Epithelial cell of umbilical artery (primary cell): ENCODE results near the gene ARIH2. TPM values are rescaled to one million over a fixed set of nuclear protein-coding genes. Genes with fewer than 3 reads are reported as not detected.

ENCODE experiments used
- total RNA-seq: library from RNA; depleted of rRNA; stranded (reverse); fragments of >200 nt; gene quantifications from 2 replicates; pipeline ENCODE4 v1.2.3, GENCODE V29; 2014

Gene ARIH2
- 67.2 and 68.5 TPM in 2 replicates for total RNA-seq

DNA sequence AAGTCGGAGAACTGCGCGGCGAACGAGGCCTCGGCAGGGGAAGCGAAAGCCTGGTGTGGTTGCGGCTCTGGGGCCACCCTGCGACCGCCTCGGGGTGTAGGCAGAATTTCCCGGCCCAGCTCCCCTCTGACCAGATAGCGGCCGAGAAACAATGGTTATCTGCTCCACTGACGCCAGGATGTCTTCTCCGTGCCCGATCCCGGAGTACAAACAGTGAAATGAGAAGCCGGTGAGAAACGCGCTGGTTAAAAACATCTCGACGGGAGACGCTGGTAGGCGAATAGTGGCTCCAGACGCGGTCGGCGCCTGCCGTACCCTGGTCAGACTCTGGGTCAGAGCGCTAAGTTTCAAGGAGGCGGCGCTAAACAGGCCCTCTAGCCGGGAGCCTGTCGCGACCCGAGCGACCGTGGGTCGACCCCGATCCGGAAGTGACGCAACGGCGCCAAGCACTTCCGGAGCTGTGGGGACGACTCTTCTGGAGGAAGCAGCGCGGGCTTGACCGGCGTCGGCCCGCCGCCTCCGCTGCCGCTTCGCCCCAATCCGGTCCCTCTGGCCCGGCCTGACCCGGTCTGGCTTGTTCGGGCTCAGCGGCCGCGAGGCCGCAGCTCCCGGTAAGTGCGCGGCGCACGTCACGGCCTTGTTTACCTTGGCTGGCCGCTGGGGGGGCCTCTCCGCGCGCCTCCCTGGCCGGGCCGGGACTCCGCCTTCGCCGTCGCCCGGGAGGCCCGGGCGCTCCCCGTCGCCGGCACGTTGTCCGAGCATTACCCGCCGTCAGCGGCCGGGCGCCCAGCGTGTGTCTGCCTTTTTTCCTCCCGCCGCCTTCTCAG is at the start of gene ARIH2:
ARIH2 (plus strand) TSS at position 455 of the 827 bp plus-strand sequence. CDS start 8,717 bp downstream, outside the sequence.

GRCh38 chr3:48898383-48899234 is 20.0 kb upstream of the ARIH2 start, which contains the start of gene SLC25A20:
Gene SLC25A20, minus strand, starts transcription at chr3:48898882. Its CDS starts 88 bp downstream, at chr3:48898794.

DNA sequence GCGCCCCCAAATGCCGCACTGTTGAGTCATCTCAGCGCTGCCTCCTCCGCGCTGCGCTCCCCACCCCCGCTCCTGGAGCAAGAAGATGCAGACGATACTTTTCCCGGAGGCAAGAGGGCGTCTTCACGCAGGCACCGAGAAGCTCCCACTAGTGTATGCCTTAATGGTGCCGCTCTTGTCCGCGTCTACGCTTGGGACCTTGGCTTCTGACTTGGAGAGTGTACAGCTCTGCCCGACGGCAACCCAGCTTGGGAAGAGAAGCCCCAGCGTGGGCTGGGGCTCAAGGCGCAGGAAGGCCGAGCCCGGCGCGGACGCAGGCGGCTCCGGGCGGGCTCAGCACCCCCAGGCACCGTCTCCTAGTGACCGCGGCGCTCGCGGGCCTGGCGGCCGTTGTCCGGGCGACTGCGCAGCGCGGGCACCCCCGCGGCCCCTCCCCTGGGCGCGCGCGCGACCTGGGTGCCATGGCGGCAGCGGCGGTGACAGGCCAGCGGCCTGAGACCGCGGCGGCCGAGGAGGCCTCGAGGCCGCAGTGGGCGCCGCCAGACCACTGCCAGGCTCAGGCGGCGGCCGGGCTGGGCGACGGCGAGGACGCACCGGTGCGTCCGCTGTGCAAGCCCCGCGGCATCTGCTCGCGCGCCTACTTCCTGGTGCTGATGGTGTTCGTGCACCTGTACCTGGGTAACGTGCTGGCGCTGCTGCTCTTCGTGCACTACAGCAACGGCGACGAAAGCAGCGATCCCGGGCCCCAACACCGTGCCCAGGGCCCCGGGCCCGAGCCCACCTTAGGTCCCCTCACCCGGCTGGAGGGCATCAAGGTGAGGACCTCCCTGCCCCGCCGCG is 71.4 kb downstream of the ARIH2 start, which contains the start of gene P4HTM:
P4HTM (plus strand) TSS at position 446 of the 840 bp plus-strand sequence; CDS start at position 462, 16 bp downstream.

GRCh38 chr3:49007068-49007770 is 88.6 kb downstream of the ARIH2 start, which contains the start of gene WDR6:
Gene WDR6, plus strand, starts transcription at chr3:49007391. Its CDS starts 41 bp downstream, at chr3:49007432.

GRCh38 chr3:49017971-49018706 is 99.5 kb downstream of the ARIH2 start, which contains the start of gene DALRD3:
Gene DALRD3, minus strand, starts transcription at chr3:49018580. Its CDS starts 16 bp downstream, at chr3:49018564.

DNA sequence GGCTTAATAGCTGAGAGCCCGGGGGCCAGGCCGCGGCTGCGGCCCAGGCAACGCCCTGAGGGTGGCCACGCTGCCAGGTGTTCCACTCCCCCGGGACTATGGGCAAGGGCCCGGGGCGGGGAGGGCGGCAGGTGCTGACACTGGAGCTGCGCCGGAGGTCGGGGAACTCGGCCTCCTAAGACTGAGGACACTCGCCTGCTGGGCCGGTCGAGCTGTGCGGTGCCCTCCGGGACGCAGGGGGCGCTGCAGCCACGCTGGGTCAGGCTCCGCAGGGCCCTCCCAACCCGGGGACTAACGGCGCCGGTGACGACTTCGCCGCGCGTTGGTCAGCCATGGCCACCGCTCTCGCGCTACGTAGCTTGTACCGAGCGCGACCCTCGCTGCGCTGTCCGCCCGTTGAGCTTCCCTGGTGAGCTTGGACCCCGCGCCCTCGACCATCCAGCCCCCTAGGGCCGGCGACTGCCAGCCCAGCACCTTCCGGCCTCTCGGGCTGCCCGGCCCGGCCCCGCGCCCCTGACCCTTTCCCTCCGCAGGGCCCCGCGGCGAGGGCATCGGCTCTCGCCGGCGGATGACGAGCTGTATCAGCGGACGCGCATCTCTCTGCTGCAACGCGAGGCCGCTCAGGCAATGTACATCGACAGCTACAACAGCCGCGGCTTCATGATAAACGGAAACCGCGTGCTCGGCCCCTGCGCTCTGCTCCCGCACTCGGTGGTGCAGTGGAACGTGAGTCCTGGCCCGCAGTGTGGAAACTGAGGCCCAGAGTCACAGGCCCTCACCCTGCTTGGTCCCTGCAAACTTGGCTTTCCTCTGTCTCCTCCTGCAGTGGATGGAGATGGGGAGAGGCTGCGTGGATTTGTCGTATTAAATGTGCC is 103.4 kb downstream of the ARIH2 start, which contains the start of gene NDUFAF3:
NDUFAF3 (plus strand) TSS at position 309 of the 875 bp plus-strand sequence; CDS start at position 333, 24 bp downstream.

GRCh38 chr3:49028673-49029562 is 110.3 kb downstream of the ARIH2 start, which contains the start of gene IMPDH2:
Gene IMPDH2, minus strand, starts transcription at chr3:49029398. Its CDS starts 48 bp downstream, at chr3:49029350.

Other genes starting within 250 kb of the ARIH2 start
- 3.6 and 4.7 TPM in 2 replicates for gene NCKIPSD, start 232.9 kb upstream of the ARIH2 start, total RNA-seq
- 43.9 and 49.4 TPM in 2 replicates for gene IP6K2, start 201.6 kb upstream of the ARIH2 start, total RNA-seq
- gene PRKAR2A, start 71.0 kb upstream of the ARIH2 start, total RNA-seq: 42.2 and 86.3 TPM in 2 replicates
- gene SLC25A20, start 20.0 kb upstream of the ARIH2 start, total RNA-seq: 26.3 and 34.7 TPM in 2 replicates
- gene P4HTM, start 71.4 kb downstream of the ARIH2 start, total RNA-seq: 25.0 and 28.9 TPM in 2 replicates
- 47.4 and 58.8 TPM in 2 replicates for gene WDR6, start 88.5 kb downstream of the ARIH2 start, total RNA-seq
- 25.1 and 45.5 TPM in 2 replicates for gene DALRD3, start 99.7 kb downstream of the ARIH2 start, total RNA-seq
- gene NDUFAF3, start 103.3 kb downstream of the ARIH2 start, total RNA-seq: 39.1 and 69.5 TPM in 2 replicates
- gene IMPDH2, start 110.6 kb downstream of the ARIH2 start, total RNA-seq: 182 and 304 TPM in 2 replicates
- gene QRICH1, start 175.2 kb downstream of the ARIH2 start, total RNA-seq: 75.2 and 152 TPM in 2 replicates
- gene QARS1, start 185.9 kb downstream of the ARIH2 start, total RNA-seq: 167 and 271 TPM in 2 replicates
- 31.2 and 41.8 TPM in 2 replicates for gene USP19, start 202.0 kb downstream of the ARIH2 start, total RNA-seq
- 186 and 247 TPM in 2 replicates for gene LAMB2, start 214.2 kb downstream of the ARIH2 start, total RNA-seq
- 20.5 and 23.1 TPM in 2 replicates for gene CCDC71, start 247.5 kb downstream of the ARIH2 start, total RNA-seq